Measurements from ENCODE around the gene MYH16. TPM values are rescaled to one million over a fixed set of nuclear protein-coding genes. Genes with fewer than 3 reads are reported as not detected.
"Not testable (repeated sequence)": the region's sequence is repeated elsewhere in the genome, so short reads cannot be mapped to it uniquely, and the experiment has no call there.

Gene MYH16
- total and polyA plus RNA-seq, 2 donors (not counting 1 experiment from before 2014, with no cell fraction given), result not detected

DNA sequence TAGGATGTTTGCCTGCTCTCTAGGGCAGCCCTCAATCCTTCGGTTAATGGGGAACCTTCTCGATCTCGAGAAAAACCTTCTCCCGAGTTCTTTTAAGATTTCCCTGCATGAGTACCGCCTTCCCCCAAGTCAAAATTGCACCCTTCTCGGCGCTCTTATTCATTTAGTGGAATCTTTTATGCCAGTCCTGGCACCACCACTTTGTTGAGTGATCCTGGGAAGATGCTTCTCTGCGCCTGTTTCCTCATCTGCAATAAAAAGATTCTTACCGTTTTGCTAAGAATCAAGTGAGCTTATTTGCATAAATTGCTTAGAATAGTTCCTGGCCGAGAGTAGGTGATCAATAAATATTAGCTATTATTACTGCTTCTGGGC, 53.8 kb downstream of the MYH16 start:
- DNase-seq (ENCODE audit: low read depth in 2 of 2), result no peak
- Histone ChIP-seq H3K36me3 (ENCODE audit: control insufficient read depth, insufficient read depth, low read length) (no peaks in the 10 kb centered on the region), H4K20me1 (ENCODE audit: control insufficient read depth, extremely low read depth, insufficient read depth, low read length) (no peaks in the 10 kb centered on the region), H3K9me3 (ENCODE audit: control insufficient read depth, insufficient read depth, low read depth, low read length) (no peaks in the 10 kb centered on the region), H3K4me2 (ENCODE audit: extremely low read depth, insufficient read depth, low read length) (peak overlapping the region; percentile 85), H3K4me1 (ENCODE audit: control insufficient read depth, extremely low read depth, insufficient read depth, low read length) (peaks cover 9% of the 10 kb centered on the region), H3K9ac (ENCODE audit: insufficient read depth, low read length) (peak overlapping the region; percentile 90), H2AFZ (ENCODE audit: low read length) (no peak overlapping the region), H3K27me3 (ENCODE audit: control insufficient read depth, insufficient read depth, low read length) (no peaks in the 10 kb centered on the region), H3K79me2 (ENCODE audit: control insufficient read depth, insufficient read depth, low read length) (peaks cover 52% of the 10 kb centered on the region), H3K4me3 (replicated peaks in 1 of 4; ENCODE audit: control extremely low read depth in 1 of 4, insufficient read depth in 1 of 4, low read depth in 3 of 4, low read length in 4 of 4) (peak overlapping the region; percentile 72 to 96 (median 82)), H3K27ac (ENCODE audit: insufficient read depth, low read length) (peak overlapping the region; percentile 82)
- TF ChIP-seq, protein P1, sequence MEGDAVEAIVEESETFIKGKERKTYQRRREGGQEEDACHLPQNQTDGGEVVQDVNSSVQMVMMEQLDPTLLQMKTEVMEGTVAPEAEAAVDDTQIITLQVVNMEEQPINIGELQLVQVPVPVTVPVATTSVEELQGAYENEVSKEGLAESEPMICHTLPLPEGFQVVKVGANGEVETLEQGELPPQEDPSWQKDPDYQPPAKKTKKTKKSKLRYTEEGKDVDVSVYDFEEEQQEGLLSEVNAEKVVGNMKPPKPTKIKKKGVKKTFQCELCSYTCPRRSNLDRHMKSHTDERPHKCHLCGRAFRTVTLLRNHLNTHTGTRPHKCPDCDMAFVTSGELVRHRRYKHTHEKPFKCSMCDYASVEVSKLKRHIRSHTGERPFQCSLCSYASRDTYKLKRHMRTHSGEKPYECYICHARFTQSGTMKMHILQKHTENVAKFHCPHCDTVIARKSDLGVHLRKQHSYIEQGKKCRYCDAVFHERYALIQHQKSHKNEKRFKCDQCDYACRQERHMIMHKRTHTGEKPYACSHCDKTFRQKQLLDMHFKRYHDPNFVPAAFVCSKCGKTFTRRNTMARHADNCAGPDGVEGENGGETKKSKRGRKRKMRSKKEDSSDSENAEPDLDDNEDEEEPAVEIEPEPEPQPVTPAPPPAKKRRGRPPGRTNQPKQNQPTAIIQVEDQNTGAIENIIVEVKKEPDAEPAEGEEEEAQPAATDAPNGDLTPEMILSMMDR (conservative IDR thresholded peaks at IDR 0.05 in 1 of 2, IDR thresholded peaks at IDR 0.05 in 1 of 2; ENCODE audit: low read depth in 1 of 2, low read length in 2 of 2), result no peak
- TF ChIP-seq EZH2 (IDR thresholded peaks at IDR 0.05; ENCODE audit: low read length, missing control alignments), result no peak

DNA sequence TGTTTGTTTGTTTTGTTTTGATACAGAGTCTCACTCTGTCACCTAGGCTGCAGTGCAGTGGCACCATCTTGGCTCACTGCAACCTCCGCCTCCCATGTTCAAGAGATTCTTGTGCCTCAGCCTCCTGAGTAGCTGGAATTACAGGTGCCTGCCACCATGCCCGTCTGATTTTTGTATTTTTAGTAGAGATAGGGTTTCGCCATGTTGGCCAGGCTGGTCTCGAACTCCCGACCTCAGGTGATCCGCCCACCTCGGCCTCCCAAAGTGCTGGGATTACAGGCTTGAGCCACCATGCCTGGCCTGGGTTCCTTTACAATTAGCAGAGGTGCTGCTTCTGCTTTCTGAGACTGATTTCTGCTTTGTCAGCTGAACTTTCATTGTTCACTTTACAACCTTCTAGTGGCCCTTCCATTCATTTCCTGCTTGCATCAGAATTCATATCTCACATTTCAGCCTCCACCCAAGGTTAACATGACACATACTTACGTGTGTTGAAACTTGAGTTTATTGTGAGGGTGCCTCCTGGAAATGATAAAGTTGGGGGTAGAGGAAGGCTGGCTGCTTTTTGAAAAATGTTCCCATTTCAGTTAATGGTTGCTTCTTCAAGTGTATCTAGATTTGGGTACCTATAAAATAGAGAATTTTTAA, 57.8 kb downstream of the MYH16 start:
- H3K9ac ChIP-seq (ENCODE audit: insufficient read depth, low read length); H2AFZ ChIP-seq (ENCODE audit: low read length): not testable (repeated sequence)

DNA sequence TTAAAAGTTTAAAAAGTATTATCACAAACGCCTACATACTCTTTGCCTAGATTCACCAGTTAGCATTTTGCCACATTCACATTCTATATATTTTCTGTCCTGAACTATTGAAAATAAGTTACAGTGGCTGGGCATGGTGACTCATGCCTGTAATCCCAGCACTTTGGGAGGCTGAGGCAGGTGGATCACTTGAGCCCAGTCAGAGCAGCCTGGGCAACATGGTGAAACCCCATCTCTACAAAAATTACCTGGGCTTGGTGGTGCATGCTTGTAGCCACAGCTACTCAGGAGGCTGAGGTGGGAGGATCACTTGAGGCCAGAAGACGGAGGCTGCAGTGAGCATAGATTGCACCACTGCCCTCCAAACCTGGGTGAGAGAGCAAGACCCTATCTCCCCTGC, 58.4 kb downstream of the MYH16 start:
- Histone ChIP-seq H3K4me1 (ENCODE audit: control insufficient read depth, extremely low read depth, insufficient read depth, low read length) (peaks cover 9% of the 10 kb centered on the region), H3K27me3 (ENCODE audit: control insufficient read depth, insufficient read depth, low read length) (no peaks in the 10 kb centered on the region), H4K20me1 (ENCODE audit: control insufficient read depth, extremely low read depth, insufficient read depth, low read length) (no peaks in the 10 kb centered on the region), H3K4me3 (replicated peaks in 1 of 4; ENCODE audit: control extremely low read depth in 1 of 4, insufficient read depth in 1 of 4, low read depth in 3 of 4, low read length in 4 of 4) (peak overlapping the region in 1 of 4 experiments; percentile 5), H3K9me3 (ENCODE audit: control insufficient read depth, insufficient read depth, low read depth, low read length) (no peaks in the 10 kb centered on the region), H3K27ac (ENCODE audit: insufficient read depth, low read length) (peak overlapping the region; percentile 83), H2AFZ (ENCODE audit: low read length) (no peak overlapping the region), H3K4me2 (ENCODE audit: extremely low read depth, insufficient read depth, low read length) (peak overlapping the region; percentile 23), H3K36me3 (ENCODE audit: control insufficient read depth, insufficient read depth, low read length) (peaks cover 2% of the 10 kb centered on the region), H3K79me2 (ENCODE audit: control insufficient read depth, insufficient read depth, low read length) (peaks cover 79% of the 10 kb centered on the region), H3K9ac (ENCODE audit: insufficient read depth, low read length) (no peak overlapping the region)
- TF ChIP-seq, protein P1 (conservative IDR thresholded peaks at IDR 0.05 in 1 of 2, IDR thresholded peaks at IDR 0.05 in 1 of 2; ENCODE audit: low read depth in 1 of 2, low read length in 2 of 2), result no peak
- no peak for TF ChIP-seq EZH2 (IDR thresholded peaks at IDR 0.05; ENCODE audit: low read length, missing control alignments)
- peak in 1 of 2 donors; percentile 21 for DNase-seq (ENCODE audit: low read depth in 2 of 2)

More for the DNA sequence above, 57.8 kb downstream of the MYH16 start:
- H3K36me3 ChIP-seq (ENCODE audit: control insufficient read depth, insufficient read depth, low read length); H3K4me1 ChIP-seq (ENCODE audit: control insufficient read depth, extremely low read depth, insufficient read depth, low read length); H3K27me3 ChIP-seq (ENCODE audit: control insufficient read depth, insufficient read depth, low read length); H4K20me1 ChIP-seq (ENCODE audit: control insufficient read depth, extremely low read depth, insufficient read depth, low read length); H3K9me3 ChIP-seq (ENCODE audit: control insufficient read depth, insufficient read depth, low read depth, low read length): not testable (repeated sequence)
- peak overlapping the region; percentile 54 for H3K4me2 ChIP-seq (ENCODE audit: extremely low read depth, insufficient read depth, low read length)
- H3K27ac ChIP-seq (ENCODE audit: insufficient read depth, low read length), result peak overlapping the region; percentile 83
- H3K79me2 ChIP-seq (ENCODE audit: control insufficient read depth, insufficient read depth, low read length), result peaks cover 80% of the 10 kb centered on the region
- peak; percentile 87 to 89 for DNase-seq (ENCODE audit: low read depth in 2 of 2)
- H3K4me3 ChIP-seq (replicated peaks in 1 of 4; ENCODE audit: control extremely low read depth in 1 of 4, insufficient read depth in 1 of 4, low read depth in 3 of 4, low read length in 4 of 4), result peak overlapping the region in 1 of 4 experiments; percentile 5

All from fibroblast of lung (primary cell).